ENCODE data around the gene C16orf92. TPM values are rescaled to one million over a fixed set of nuclear protein-coding genes. Genes with fewer than 3 reads are reported as not detected.

The C16orf92 gene
- total RNA-seq, 3 donors from 2014 or later (not counting 1 experiment from before 2014, with no cell fraction given) = not detected

DNA sequence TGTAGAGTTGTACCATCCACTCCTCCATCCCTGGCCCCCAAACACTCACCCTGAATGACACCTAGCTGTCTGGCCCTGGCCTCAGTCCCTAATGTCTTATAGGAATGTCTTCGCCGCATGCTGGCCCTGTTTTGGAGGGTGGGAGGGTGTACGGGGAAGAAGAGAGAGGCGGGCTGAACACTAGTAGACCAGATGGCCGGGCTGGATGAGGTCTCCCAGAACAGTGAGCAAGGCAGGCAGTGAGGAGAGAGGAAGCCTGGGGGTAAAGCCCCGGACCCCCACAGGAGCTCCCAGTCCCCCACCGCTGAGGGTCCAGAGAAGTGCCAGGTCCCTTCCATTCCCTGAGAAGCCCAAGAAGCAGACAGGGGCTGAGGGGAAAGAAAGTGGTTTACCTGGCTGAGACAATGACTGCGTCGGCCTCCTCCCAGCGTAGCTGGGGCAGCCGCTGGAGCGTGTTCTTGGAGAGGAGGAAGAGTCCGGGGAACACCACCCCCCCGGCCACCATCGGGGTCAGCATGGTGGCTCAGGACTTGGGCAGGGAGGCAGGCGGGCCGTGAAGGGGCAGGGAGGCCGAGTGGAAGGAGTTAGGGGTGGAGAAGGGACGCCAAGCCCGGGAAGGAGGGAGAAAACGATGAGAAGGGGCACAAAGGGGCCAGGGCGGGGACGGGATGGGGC lies 7.2 kb downstream of the C16orf92 start:
- intact Hi-C loops (cut with micrococcal nuclease) = no loop called here
- H3K36me3 ChIP-seq (ENCODE audit: control insufficient read depth, insufficient read depth, low read length) = no peaks in the 10 kb centered on the region
- Mint-ChIP-seq H3K27ac (peak overlapping the region in 1 of 2 donors; percentile 40), H3K27me3 (ENCODE audit: low read depth in 2 of 2) (peaks cover 32 to 34% of the 10 kb centered on the region in 2 donors), H3K4me3 (no peak overlapping the region), H3K36me3 (no peaks in the 10 kb centered on the region), H3K9me3 (no peaks in the 10 kb centered on the region), H3K4me1 (peaks cover 0 to 22% of the 10 kb centered on the region in 2 donors)
- DNase-seq (peak in 1 of 2 donors; percentile 4), ATAC-seq (no peak)
- no peak overlapping the region for H3K4me3 ChIP-seq (ENCODE audit: low read length)
- peaks cover 25% of the 10 kb centered on the region for H3K27me3 ChIP-seq (ENCODE audit: control insufficient read depth, insufficient read depth, low read length)
- H3K9me3 ChIP-seq (ENCODE audit: control insufficient read depth, insufficient read depth, low read length) = no peaks in the 10 kb centered on the region
- H3K4me1 ChIP-seq (ENCODE audit: control insufficient read depth, insufficient read depth, low read length) = peaks cover 17% of the 10 kb centered on the region
- TF ChIP-seq, protein P1, sequence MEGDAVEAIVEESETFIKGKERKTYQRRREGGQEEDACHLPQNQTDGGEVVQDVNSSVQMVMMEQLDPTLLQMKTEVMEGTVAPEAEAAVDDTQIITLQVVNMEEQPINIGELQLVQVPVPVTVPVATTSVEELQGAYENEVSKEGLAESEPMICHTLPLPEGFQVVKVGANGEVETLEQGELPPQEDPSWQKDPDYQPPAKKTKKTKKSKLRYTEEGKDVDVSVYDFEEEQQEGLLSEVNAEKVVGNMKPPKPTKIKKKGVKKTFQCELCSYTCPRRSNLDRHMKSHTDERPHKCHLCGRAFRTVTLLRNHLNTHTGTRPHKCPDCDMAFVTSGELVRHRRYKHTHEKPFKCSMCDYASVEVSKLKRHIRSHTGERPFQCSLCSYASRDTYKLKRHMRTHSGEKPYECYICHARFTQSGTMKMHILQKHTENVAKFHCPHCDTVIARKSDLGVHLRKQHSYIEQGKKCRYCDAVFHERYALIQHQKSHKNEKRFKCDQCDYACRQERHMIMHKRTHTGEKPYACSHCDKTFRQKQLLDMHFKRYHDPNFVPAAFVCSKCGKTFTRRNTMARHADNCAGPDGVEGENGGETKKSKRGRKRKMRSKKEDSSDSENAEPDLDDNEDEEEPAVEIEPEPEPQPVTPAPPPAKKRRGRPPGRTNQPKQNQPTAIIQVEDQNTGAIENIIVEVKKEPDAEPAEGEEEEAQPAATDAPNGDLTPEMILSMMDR (IDR thresholded peaks at IDR 0.05) = no peak
- 26% methylated on average over 23 of the region's 23 CpGs for WGBS (ENCODE audit: insufficient coverage)
- no peak overlapping the region for H3K27ac ChIP-seq (ENCODE audit: low read length)

DNA sequence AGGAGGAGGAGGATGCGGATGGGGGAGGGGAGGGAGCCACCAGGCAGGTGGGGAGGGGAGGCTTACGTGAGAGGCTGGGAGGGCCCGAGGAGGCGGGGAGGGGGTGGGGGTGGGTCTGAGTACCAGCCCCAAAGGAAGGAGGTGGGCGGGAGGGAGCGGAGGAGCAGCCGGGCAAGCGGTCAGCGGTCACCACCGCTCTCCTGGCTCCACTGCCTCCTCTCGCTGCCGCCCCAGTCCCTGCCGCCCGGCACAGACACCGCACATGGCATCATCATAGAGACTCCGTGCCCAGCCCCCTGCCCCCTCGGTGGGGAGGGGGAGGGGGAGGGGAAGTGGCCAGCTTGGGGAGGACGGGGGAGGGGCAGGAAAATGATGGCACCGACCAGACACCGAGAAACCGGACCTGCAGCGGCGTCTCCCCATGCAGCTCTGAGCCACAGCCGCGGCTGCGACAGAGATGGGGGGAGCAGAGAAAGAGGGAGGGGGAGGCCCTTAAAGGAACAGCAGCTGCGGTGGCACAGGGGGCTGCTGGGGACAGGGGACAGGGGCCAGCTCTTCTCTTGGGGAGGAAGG lies 7.9 kb downstream of the C16orf92 start, which contains the start of gene TLCD3B:
Gene TLCD3B, minus strand, starts transcription at position 431 of the 573 bp plus-strand sequence. CDS start 744 bp downstream, outside the sequence.
- ATAC-seq (peak in 2 of 3 donors; percentile 44 to 51), DNase-seq (peak in 1 of 2 donors; percentile 32)
- Mint-ChIP-seq H3K9me3 (no peaks in the 10 kb centered on the region), H3K4me3 (peak within 1 kb of the TSS; percentile 50), H3K27ac (peak within 1 kb of the TSS in 1 of 2 donors; percentile 40), H3K36me3 (no peaks in the 10 kb centered on the region), H3K27me3 (ENCODE audit: low read depth in 2 of 2) (peaks cover 32 to 34% of the 10 kb centered on the region in 2 donors), H3K4me1 (peaks cover 0 to 22% of the 10 kb centered on the region in 2 donors)
- WGBS (ENCODE audit: insufficient coverage) = 3% methylated on average over 27 of the region's 27 CpGs
- no peak within 1 kb of the TSS for H3K4me3 ChIP-seq (ENCODE audit: low read length)
- H3K9me3 ChIP-seq (ENCODE audit: control insufficient read depth, insufficient read depth, low read length) = no peaks in the 10 kb centered on the region
- H3K27ac ChIP-seq (ENCODE audit: low read length) = no peak within 1 kb of the TSS
- TF ChIP-seq, protein P1 (IDR thresholded peaks at IDR 0.05) = no peak
- peaks cover 17% of the 10 kb centered on the region for H3K4me1 ChIP-seq (ENCODE audit: control insufficient read depth, insufficient read depth, low read length)
- H3K36me3 ChIP-seq (ENCODE audit: control insufficient read depth, insufficient read depth, low read length) = no peaks in the 10 kb centered on the region
- peaks cover 25% of the 10 kb centered on the region for H3K27me3 ChIP-seq (ENCODE audit: control insufficient read depth, insufficient read depth, low read length)
- intact Hi-C loops (cut with micrococcal nuclease) = no loop called here

DNA sequence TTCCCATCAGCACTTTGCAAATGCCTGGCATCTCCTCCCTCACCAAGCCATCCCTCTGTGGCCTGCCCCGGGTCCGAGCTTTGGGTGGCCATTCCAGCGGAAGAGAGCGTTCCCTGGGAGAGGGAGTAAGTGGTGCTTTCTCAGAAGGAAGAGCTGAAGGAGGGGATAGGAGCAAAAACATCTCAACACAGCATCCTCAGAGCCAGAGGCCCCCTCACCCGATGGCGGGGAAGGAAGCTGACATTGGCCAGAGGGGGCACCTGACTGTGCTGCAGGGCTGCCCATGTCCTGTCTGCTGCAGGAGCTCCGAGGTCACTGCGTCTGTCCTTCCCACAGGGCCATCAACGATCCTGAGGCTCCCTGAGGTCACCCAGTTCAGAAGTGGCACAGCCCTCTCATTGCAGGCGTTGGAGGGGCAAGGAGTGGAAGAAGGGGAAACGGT lies 8.5 kb downstream of the C16orf92 start:
- Mint-ChIP-seq H3K4me1 (peaks cover 0 to 22% of the 10 kb centered on the region in 2 donors), H3K27ac (no peak overlapping the region), H3K36me3 (no peaks in the 10 kb centered on the region), H3K4me3 (no peak overlapping the region), H3K9me3 (no peaks in the 10 kb centered on the region), H3K27me3 (ENCODE audit: low read depth in 2 of 2) (peaks cover 32 to 34% of the 10 kb centered on the region in 2 donors)
- ATAC-seq = no peak
- Histone ChIP-seq H3K9me3 (ENCODE audit: control insufficient read depth, insufficient read depth, low read length) (no peaks in the 10 kb centered on the region), H3K36me3 (ENCODE audit: control insufficient read depth, insufficient read depth, low read length) (no peaks in the 10 kb centered on the region), H3K4me1 (ENCODE audit: control insufficient read depth, insufficient read depth, low read length) (peaks cover 17% of the 10 kb centered on the region), H3K27me3 (ENCODE audit: control insufficient read depth, insufficient read depth, low read length) (peaks cover 25% of the 10 kb centered on the region), H3K27ac (ENCODE audit: low read length) (no peak overlapping the region), H3K4me3 (ENCODE audit: low read length) (no peak overlapping the region)
- 21% methylated on average over 7 of the region's 11 CpGs for WGBS (ENCODE audit: insufficient coverage)
- TF ChIP-seq, protein P1 (IDR thresholded peaks at IDR 0.05) = no peak
- intact Hi-C loops (cut with micrococcal nuclease) = no loop called here
- DNase-seq = peak in 1 of 2 donors; percentile 11
